Heart left ventricle (tissue), 13 donors: ENCODE data around the gene PAN3.

Experiments used
- POLR2A ChIP-seq, 2 donors: fragments of 450-650 bp; IDR thresholded peaks; one replicate each; pipeline ENCODE4 v1.6.1; 2017; ENCODE audit warnings: antibody characterized with exemption in 2 of 2, mild to moderate bottlenecking in 2 of 2, moderate library complexity in 2 of 2
- TF ChIP-seq, protein P1 (sequence below), 12 donors: fragments of 200-600 bp; sonication (generic) in 4 of 12; IDR thresholded peaks; one replicate each; pipeline versions ENCODE4 v1.5.0 to v1.8.0; 2018 to 2022; ENCODE audit warnings: antibody characterized with exemption in 12 of 12, mild to moderate bottlenecking in 5 of 12
- donor health status: ischemic (EF 13 %, LVEDD 7.1; RV severe dilation, severe dysfunction).
- donor health status: DM: no; HTN: yes; CAD: no.
- donor health status: DM: no; HTN: no; CAD: no.
- donor health status: ischemic (EF 25% LVEDD 6.9; RV normal size, moderate dysfunction).
- donor health status: ischemic (EF 25% LVEDD 5.7; RV mildly dilated, moderate dysfunction).
- donor health status: ischemic (EF 35%, LVEDD 5.7; RV mildly dilated, moderate dysfunction).
- donor health status: nonischemic (EF 11% LVEDD 7.7; RV severe dilation, severe dysfunction).
- donor health status: DM: yes; HTN: yes; CAD: no.
- donor health status: PGD.
- donor health status: ischemic (EF 29% LVEDD 5.4; RV normal size, mild dysfunction).
- donor health status: nonischemic (EF 23%, LVEDD 6.1; RV moderate dilation, normal function).

DNA sequence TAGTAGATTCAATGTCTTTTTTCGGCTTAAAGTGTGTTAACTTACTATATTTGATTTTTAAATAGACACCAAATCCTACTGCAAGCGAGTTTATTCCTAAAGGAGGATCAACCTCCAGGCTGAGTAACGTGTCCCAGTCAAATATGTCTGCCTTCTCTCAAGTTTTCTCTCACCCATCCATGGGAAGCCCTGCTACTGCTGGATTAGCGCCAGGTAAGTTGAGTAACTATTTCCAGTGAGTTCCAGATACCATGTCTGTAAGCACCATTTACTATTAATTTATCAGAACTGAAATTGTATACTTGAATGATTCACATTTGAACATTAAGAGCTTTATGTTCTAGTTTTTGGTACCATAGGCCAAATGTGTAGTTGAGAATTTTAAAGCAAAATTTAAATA lies 81.8 kb downstream of the PAN3 start:
- TF ChIP-seq, protein P1, sequence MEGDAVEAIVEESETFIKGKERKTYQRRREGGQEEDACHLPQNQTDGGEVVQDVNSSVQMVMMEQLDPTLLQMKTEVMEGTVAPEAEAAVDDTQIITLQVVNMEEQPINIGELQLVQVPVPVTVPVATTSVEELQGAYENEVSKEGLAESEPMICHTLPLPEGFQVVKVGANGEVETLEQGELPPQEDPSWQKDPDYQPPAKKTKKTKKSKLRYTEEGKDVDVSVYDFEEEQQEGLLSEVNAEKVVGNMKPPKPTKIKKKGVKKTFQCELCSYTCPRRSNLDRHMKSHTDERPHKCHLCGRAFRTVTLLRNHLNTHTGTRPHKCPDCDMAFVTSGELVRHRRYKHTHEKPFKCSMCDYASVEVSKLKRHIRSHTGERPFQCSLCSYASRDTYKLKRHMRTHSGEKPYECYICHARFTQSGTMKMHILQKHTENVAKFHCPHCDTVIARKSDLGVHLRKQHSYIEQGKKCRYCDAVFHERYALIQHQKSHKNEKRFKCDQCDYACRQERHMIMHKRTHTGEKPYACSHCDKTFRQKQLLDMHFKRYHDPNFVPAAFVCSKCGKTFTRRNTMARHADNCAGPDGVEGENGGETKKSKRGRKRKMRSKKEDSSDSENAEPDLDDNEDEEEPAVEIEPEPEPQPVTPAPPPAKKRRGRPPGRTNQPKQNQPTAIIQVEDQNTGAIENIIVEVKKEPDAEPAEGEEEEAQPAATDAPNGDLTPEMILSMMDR (IDR thresholded peaks at IDR 0.05), result no peak
- no peak for TF ChIP-seq POLR2A (IDR thresholded peaks at IDR 0.05)
